ENCODE data around the gene PIP4K2B.

- TF ChIP-seq CTCF (IDR thresholded peaks at IDR 0.05; ENCODE audit: poor library complexity, severe bottlenecking) (no peak), EP300 (conservative IDR thresholded peaks at IDR 0.05; ENCODE audit: poor library complexity, severe bottlenecking) (no peak), RAD21 (conservative IDR thresholded peaks at IDR 0.05) (no peak), POLR2AphosphoS5 (IDR thresholded peaks at IDR 0.05) (no peak), SMC3 (conservative IDR thresholded peaks at IDR 0.05; ENCODE audit: poor library complexity) (no peak)
Measured at GRCh38 chr17:38729368-38729885, 69.9 kb downstream of the PIP4K2B start.

All from neural cell (in vitro differentiated cells).